Natural killer cell treated with Interleukin-12 subunit alpha and Interleukin-12 subunit beta and Interleukin-15 and Interleukin-18, amount 100 ng/mL, for 72 hours (primary cell): ENCODE results near the gene SYT7. TPM values are rescaled to one million over a fixed set of nuclear protein-coding genes. Genes with fewer than 3 reads are reported as not detected.

ENCODE experiments used
- ATAC-seq, 2 donors: fragments of 150-1000 bp; cut with Tn5 transposase in 1 of 2; sonication (Bioruptor Pico), chemical (Tn5 transposase) in 1 of 2; 2 replicates each; pipeline ENCODE4 v1.10.0; 2021
- DNase-seq: peaks from one replicate; pipeline ENCODE4 v3.0.0; 2022; ENCODE audit warnings: low spot score
- H3K27ac Mint-ChIP-seq, 2 donors: 1 replicate in 1 of 2; 2 replicates in 1 of 2; pipeline ENCODE4 v1.8.0; 2022; ENCODE audit warnings: mixed read lengths in 2 of 2, mild to moderate bottlenecking in 1 of 2, moderate library complexity in 1 of 2
- H3K27me3 Mint-ChIP-seq, 2 donors: 1 replicate in 1 of 2; 2 replicates in 1 of 2; pipeline ENCODE4 v1.8.0; 2022; ENCODE audit warnings: mixed read lengths in 2 of 2
- H3K36me3 Mint-ChIP-seq: one replicate; pipeline ENCODE4 v1.8.0; 2022; ENCODE audit warnings: mixed read lengths
- H3K4me1 Mint-ChIP-seq, 2 donors: 1 replicate in 1 of 2; 2 replicates in 1 of 2; pipeline ENCODE4 v1.8.0; 2022; ENCODE audit warnings: low read depth in 2 of 2, mixed read lengths in 2 of 2, mild to moderate bottlenecking in 1 of 2
- H3K4me3 Mint-ChIP-seq: one replicate; pipeline ENCODE4 v1.8.0; 2022; ENCODE audit warnings: mixed read lengths
- H3K9me3 Mint-ChIP-seq: 2 replicates; pipeline ENCODE4 v1.8.0; 2022; ENCODE audit warnings: mixed read lengths
- total RNA-seq, 2 donors: library from RNA; stranded (reverse); gene quantifications; one replicate each; pipeline ENCODE4 v1.2.3, GENCODE V29; 2022

SYT7 gene
- total RNA-seq, 2 donors from 2014 or later = not detected

- no peaks in the 10 kb centered on the region for H3K27me3 Mint-ChIP-seq
- no peaks in the 10 kb centered on the region for H3K4me1 Mint-ChIP-seq
- ATAC-seq (no peak), DNase-seq (no peak)
- no peaks in the 10 kb centered on the region for H3K36me3 Mint-ChIP-seq
- no peaks in the 10 kb centered on the region for H3K9me3 Mint-ChIP-seq
- no peak overlapping the region for H3K4me3 Mint-ChIP-seq
- no peak overlapping the region for H3K27ac Mint-ChIP-seq
These were observed 82.0 kb downstream of the SYT7 start for GRCh38 chr11:61498767-61499341.

- no peak overlapping the region for H3K4me3 Mint-ChIP-seq
- no peaks in the 10 kb centered on the region for H3K9me3 Mint-ChIP-seq
- H3K27ac Mint-ChIP-seq = no peak overlapping the region
- DNase-seq (no peak), ATAC-seq (no peak)
- no peaks in the 10 kb centered on the region for H3K4me1 Mint-ChIP-seq
- H3K27me3 Mint-ChIP-seq = no peaks in the 10 kb centered on the region
- no peaks in the 10 kb centered on the region for H3K36me3 Mint-ChIP-seq
These were observed 83.0 kb downstream of the SYT7 start for GRCh38 chr11:61497876-61498275.

- DNase-seq = no peak
- H3K9me3 Mint-ChIP-seq = no peaks in the 10 kb centered on the region
- no peaks in the 10 kb centered on the region for H3K27me3 Mint-ChIP-seq
- H3K4me3 Mint-ChIP-seq = no peak overlapping the region
- H3K36me3 Mint-ChIP-seq = no peaks in the 10 kb centered on the region
- no peak overlapping the region for H3K27ac Mint-ChIP-seq
- ATAC-seq = no peak
- no peaks in the 10 kb centered on the region for H3K4me1 Mint-ChIP-seq
These were observed 83.4 kb downstream of the SYT7 start for GRCh38 chr11:61497473-61497872.

- no peak for ATAC-seq
- no peaks in the 10 kb centered on the region for H3K9me3 Mint-ChIP-seq
- no peak overlapping the region for H3K27ac Mint-ChIP-seq
- no peak for DNase-seq
- no peak overlapping the region for H3K4me3 Mint-ChIP-seq
- no peaks in the 10 kb centered on the region for H3K36me3 Mint-ChIP-seq
- H3K4me1 Mint-ChIP-seq = no peaks in the 10 kb centered on the region
- H3K27me3 Mint-ChIP-seq = no peaks in the 10 kb centered on the region
These were observed 84.1 kb downstream of the SYT7 start for GRCh38 chr11:61496602-61497400.

- no peak overlapping the region for H3K27ac Mint-ChIP-seq
- DNase-seq = no peak
- ATAC-seq = no peak
- no peaks in the 10 kb centered on the region for H3K9me3 Mint-ChIP-seq
- H3K36me3 Mint-ChIP-seq = no peaks in the 10 kb centered on the region
- H3K4me1 Mint-ChIP-seq = no peaks in the 10 kb centered on the region
- no peak overlapping the region for H3K4me3 Mint-ChIP-seq
- H3K27me3 Mint-ChIP-seq = no peaks in the 10 kb centered on the region
These were observed 84.9 kb downstream of the SYT7 start for GRCh38 chr11:61495801-61496601.

- H3K36me3 Mint-ChIP-seq = no peaks in the 10 kb centered on the region
- DNase-seq (no peak), ATAC-seq (no peak)
- H3K9me3 Mint-ChIP-seq = no peaks in the 10 kb centered on the region
- H3K27ac Mint-ChIP-seq = no peak overlapping the region
- H3K4me1 Mint-ChIP-seq = no peaks in the 10 kb centered on the region
- no peaks in the 10 kb centered on the region for H3K27me3 Mint-ChIP-seq
- no peak overlapping the region for H3K4me3 Mint-ChIP-seq
These were observed 86.4 kb downstream of the SYT7 start for GRCh38 chr11:61494381-61494961.

- no peaks in the 10 kb centered on the region for H3K27me3 Mint-ChIP-seq
- H3K27ac Mint-ChIP-seq = no peak overlapping the region
- H3K4me3 Mint-ChIP-seq = no peak overlapping the region
- H3K36me3 Mint-ChIP-seq = no peaks in the 10 kb centered on the region
- no peaks in the 10 kb centered on the region for H3K4me1 Mint-ChIP-seq
- ATAC-seq (no peak), DNase-seq (no peak)
- no peaks in the 10 kb centered on the region for H3K9me3 Mint-ChIP-seq
These were observed 89.0 kb downstream of the SYT7 start for GRCh38 chr11:61491736-61492395.

- H3K9me3 Mint-ChIP-seq = no peaks in the 10 kb centered on the region
- H3K4me1 Mint-ChIP-seq = no peaks in the 10 kb centered on the region
- H3K36me3 Mint-ChIP-seq = no peaks in the 10 kb centered on the region
- DNase-seq (no peak), ATAC-seq (no peak)
- no peak overlapping the region for H3K27ac Mint-ChIP-seq
- no peak overlapping the region for H3K4me3 Mint-ChIP-seq
- no peaks in the 10 kb centered on the region for H3K27me3 Mint-ChIP-seq
These were observed 90.8 kb downstream of the SYT7 start for GRCh38 chr11:61489833-61490721.

- Mint-ChIP-seq H3K27ac (no peak overlapping the region), H3K4me3 (no peak overlapping the region), H3K27me3 (no peaks in the 10 kb centered on the region), H3K36me3 (no peaks in the 10 kb centered on the region), H3K9me3 (no peaks in the 10 kb centered on the region), H3K4me1 (no peaks in the 10 kb centered on the region)
- no peak for DNase-seq
- no peak for ATAC-seq
These were observed 92.1 kb downstream of the SYT7 start for GRCh38 chr11:61488651-61489291.

GRCh38 chr11:61487342-61488025 is 93.4 kb downstream of the SYT7 start:
- no peaks in the 10 kb centered on the region for H3K9me3 Mint-ChIP-seq
- DNase-seq (no peak), ATAC-seq (no peak)
- no peaks in the 10 kb centered on the region for H3K27me3 Mint-ChIP-seq
- no peaks in the 10 kb centered on the region for H3K36me3 Mint-ChIP-seq
- H3K4me1 Mint-ChIP-seq = peaks cover 0 to 5% of the 10 kb centered on the region in 2 donors
- H3K27ac Mint-ChIP-seq = no peak overlapping the region
- no peak overlapping the region for H3K4me3 Mint-ChIP-seq

GRCh38 chr11:61486779-61487178 is 94.1 kb downstream of the SYT7 start:
- Mint-ChIP-seq H3K4me3 (no peak overlapping the region), H3K27me3 (no peaks in the 10 kb centered on the region), H3K4me1 (peaks cover 0 to 5% of the 10 kb centered on the region in 2 donors), H3K27ac (no peak overlapping the region), H3K36me3 (no peaks in the 10 kb centered on the region), H3K9me3 (no peaks in the 10 kb centered on the region)
- ATAC-seq = no peak
- no peak for DNase-seq

GRCh38 chr11:61486011-61486620 is 94.8 kb downstream of the SYT7 start:
- Mint-ChIP-seq H3K36me3 (no peaks in the 10 kb centered on the region), H3K27ac (no peak overlapping the region)
- no peak for ATAC-seq

More at GRCh38 chr11:61486011-61486620, 94.8 kb downstream of the SYT7 start:
- Mint-ChIP-seq H3K9me3 (no peaks in the 10 kb centered on the region), H3K4me3 (no peak overlapping the region), H3K4me1 (peaks cover 0 to 5% of the 10 kb centered on the region in 2 donors), H3K27me3 (peaks cover 0 to 3% of the 10 kb centered on the region in 2 donors)
- no peak for DNase-seq
